CMK (cell line): Measurements from ENCODE around the gene PLEKHA4.

Source experiments
- DNase-seq: peaks from one replicate; pipeline ENCODE4 v3.0.0-alpha.2; 2010; ENCODE audit warnings: low read depth

The PLEKHA4 gene

DNA sequence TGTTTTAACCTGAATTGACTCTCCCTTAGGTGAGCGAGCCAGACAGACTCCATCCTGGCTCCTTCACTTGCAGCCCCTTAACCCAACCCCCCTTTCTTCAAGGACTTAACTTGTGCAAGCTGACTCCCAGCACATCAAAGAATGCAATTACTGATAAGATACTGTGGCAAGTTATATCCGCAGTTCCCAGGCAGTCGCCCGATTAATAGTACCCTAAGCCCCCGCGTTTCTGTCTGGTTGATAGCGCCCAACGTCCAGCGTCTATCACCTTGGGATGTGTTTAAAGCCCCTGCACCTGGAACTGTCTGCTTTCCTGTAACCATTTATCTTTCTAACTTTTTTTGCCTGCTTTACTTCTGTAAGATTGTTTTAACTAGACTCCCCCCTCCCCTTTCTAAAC, 38.3 kb downstream of the PLEKHA4 start:
- DNase-seq: no peak

- DNase-seq: no peak
Observed at GRCh38 chr19:48826606-48827020, 41.8 kb downstream of the PLEKHA4 start.

DNA sequence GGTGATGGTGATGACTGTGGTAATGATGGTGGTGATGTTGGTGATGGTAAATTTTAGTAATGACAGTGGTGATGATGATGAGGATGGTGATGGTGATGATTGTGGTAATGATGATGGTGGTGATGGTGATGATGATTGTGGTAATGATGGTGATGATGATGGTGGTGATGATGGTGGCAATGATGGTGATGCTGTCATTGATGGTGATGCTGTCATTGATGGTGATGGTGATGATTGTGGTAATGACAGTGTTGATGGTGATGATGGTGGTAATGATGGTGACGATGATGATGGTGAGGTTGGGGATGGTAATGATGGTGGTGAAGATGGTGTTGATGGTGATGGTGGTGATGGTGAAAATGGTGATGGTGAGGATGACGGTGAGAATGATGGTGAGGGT, 45.9 kb downstream of the PLEKHA4 start:
- DNase-seq: no peak

DNA sequence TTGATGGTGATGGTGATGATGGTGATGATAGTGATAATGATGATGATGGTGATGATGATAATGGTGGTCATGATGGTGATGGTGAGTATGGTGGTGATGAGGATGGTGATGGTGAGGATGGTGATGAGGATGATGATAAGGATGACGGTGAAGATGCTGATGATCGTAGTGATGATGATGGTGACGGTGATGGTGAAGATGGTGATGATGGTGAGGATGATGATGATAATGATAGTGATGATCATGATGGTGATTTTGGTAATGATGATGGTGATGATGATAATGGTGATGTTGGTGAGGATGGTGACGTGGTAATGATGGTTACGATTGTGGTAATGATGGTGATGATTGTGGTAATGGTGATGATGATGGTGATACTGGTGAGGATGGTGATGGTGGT, 46.8 kb downstream of the PLEKHA4 start:
- DNase-seq: no peak

DNA sequence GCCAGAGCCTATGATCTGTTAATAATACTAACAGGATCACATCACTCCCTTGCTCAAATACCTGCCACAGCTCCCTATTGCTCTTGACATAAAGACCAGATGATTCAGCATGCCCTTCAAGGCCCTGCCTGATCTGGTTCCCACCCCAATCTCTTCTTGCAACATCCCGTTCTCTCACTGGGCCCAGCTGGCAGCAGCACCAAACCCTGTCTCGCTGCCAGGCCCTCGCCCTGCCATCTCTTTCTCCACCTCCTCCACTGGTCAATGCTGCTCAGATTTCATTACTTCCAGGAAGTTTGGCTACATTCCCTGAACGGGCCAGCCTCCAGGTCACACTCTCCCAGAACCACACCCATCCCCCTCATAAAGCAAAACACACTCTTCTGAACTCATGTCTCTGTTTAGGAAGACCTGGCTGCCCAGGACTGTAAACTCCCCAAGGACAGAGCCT, 49.0 kb downstream of the PLEKHA4 start:
- DNase-seq: no peak

DNA sequence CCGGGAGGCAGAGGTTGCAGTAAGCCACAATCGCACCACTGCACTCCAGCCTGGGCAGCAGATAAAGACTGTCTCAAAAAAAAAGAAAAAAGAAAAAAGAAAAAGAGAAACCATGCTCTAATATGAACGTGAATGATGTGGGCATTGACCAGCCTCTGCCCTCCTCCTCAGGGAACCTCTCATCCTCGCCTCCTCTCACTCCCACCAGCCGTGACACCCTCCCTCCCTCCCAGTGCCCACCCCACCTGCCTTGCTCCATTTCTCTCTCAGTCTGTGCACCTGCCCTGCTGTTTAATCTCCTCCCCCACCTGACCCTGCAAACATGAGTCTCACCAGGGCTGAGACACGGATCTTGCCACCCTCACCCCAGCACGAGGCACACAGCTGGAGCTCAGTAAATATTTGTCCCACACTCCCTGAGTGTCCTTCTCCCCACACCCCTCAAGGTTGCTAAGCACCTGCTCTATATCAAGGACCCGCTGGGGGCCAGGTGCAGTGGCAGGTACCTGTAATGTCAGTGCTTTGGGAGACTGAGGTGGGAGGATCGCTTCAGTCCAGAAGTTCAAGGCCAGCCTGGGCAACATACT, 50.1 kb downstream of the PLEKHA4 start:
- DNase-seq: no peak

- DNase-seq: no peak
Observed at GRCh38 chr19:48817585-48818124, 50.8 kb downstream of the PLEKHA4 start.

DNA sequence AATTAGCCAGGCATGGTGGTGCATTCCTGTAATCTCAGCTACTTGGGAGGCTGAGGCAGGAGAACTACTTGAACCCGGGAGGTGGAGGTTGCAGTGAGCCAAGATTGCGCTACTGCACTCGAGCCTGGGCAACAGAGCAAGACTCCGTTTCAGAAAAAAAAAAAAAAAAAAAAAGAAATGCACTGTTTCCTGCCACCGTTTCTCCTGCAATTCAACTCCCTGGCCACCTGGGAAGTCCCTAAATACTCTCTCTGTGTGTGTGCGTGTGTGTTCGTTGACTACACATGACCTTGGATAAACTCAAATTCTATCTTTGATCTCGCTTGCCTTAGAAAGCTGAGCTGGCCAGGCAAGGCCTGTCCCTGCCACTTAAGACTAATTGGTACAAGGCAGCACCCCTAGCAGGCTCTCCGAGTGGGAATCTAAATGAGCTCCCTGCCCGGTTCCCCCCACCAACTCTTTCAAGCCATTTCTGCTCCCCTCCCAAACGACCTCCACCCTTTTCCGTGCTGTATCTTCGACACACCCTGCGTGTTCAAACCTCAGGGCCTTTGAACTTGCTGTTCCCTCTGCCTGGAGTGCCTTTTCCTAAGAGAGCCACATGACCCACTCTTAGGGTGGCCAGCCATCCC, 52.4 kb downstream of the PLEKHA4 start:
- DNase-seq: no peak

- DNase-seq: no peak
Observed at GRCh38 chr19:48814895-48815294, 53.5 kb downstream of the PLEKHA4 start.

- no peak for DNase-seq
Observed at GRCh38 chr19:48813123-48813913, 55.1 kb downstream of the PLEKHA4 start.

- no peak for DNase-seq
Observed at GRCh38 chr19:48812094-48812929, 56.1 kb downstream of the PLEKHA4 start.

- DNase-seq: no peak
Observed at GRCh38 chr19:48810151-48810550, 58.3 kb downstream of the PLEKHA4 start.

GRCh38 chr19:48807590-48808308, 60.7 kb downstream of the PLEKHA4 start:
- DNase-seq: no peak

- no peak for DNase-seq
Observed at GRCh38 chr19:48806818-48807589, 61.4 kb downstream of the PLEKHA4 start.

- no peak for DNase-seq
Observed at GRCh38 chr19:48806518-48806817, 61.9 kb downstream of the PLEKHA4 start.

DNA sequence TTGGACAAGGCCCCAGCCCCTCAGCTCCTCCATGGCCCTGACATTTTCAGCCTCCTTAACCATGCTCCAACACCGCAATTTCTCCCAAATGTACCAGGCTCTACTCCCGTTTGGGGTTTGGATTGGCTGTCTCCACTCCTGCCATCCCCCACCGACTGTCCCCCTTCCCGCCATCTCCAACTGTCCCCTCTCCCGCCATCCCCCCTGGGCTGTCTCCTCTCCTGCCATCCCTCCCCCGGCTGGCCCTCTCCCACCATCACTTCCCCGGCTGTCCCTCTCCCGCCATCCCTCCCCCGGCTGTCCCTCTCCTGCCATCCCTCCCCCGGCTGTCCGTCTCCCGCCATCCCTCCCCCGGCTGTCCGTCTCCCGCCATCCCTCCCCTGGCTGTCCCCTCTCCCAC, 63.0 kb downstream of the PLEKHA4 start:
- DNase-seq: no peak

GRCh38 chr19:48804496-48804895, 63.9 kb downstream of the PLEKHA4 start:
- no peak for DNase-seq

DNA sequence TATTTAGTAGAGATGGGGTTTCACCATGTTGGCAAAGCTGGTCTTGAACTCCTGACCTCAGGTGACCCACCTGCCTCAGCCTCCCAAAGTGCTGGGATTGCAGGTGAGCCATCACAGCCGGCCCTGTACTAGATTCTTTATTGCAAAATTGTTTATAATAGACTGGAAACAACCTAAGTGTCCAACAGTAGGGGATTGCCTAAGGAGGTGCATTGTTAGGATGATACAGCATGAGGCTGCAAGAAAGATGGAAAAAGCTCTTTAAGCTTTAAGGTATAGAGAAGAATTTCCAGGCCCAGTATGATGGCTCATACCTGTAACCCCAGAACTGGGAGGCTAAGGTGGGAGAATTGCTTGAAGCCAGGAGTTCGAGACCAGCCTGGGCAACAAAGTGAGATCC, 65.8 kb downstream of the PLEKHA4 start:
- no peak for DNase-seq

GRCh38 chr19:48799358-48800300, 68.8 kb downstream of the PLEKHA4 start:
- no peak for DNase-seq

DNA sequence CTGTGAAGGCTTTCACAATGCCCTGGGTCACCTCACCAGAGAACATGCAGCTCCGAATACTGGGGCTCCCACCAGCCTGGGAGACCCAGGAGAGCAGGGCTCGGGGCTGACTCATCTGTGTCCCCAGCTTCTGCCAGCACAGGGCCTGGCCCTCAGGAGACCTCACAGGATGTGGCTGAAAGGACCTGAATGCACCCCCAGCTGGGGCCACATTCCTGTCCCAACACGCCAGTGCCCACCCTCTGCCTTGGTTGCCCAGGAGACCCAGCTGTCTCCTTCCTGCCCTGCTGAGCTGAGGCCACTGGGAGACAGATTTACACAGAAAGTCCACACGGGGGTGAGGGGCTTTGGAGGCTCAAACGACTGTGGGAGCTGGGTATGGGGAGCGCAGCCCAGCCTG, 69.5 kb downstream of the PLEKHA4 start:
- no peak for DNase-seq
